Activated CD4-positive, CD25-positive, alpha-beta regulatory T cell (primary cell): ENCODE data around the gene TOR1A.

ENCODE experiments used
- DNase-seq, 4 experiments: peaks; one replicate each; lab custom pipeline; 2025; lab: John Stamatoyannopoulos, UW

TOR1A gene, protein sequence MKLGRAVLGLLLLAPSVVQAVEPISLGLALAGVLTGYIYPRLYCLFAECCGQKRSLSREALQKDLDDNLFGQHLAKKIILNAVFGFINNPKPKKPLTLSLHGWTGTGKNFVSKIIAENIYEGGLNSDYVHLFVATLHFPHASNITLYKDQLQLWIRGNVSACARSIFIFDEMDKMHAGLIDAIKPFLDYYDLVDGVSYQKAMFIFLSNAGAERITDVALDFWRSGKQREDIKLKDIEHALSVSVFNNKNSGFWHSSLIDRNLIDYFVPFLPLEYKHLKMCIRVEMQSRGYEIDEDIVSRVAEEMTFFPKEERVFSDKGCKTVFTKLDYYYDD

GRCh38 chr9:129823935-129824601 is at the start of gene TOR1A:
TSS of gene TOR1A (minus strand) at chr9:129824136. CDS start at chr9:129824085, 51 bp downstream.
- DNase-seq: peak; percentile 80 to 86 (median 83)

DNA sequence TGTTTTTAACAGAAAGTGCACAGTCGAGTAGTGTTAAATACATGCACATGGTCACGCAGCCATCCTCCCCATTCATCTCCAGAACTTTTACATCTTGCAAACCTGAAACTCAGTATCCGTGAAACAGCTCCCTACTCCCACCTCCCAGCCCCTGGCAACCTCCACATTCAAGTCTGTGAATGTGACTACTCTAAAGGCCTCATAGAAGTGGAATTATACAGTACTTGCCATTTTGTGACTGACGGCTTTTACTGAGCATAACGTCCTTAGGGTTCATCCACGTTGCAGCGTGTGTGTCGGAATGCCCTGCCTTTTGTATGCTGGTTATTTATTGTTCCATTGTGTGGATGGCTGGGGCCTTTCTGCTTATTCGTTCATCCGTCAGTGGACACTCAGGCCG is 47.1 kb upstream of the TOR1A start:
- no peak for DNase-seq

GRCh38 chr9:129869585-129870501 is 45.9 kb upstream of the TOR1A start:
- DNase-seq: no peak

DNA sequence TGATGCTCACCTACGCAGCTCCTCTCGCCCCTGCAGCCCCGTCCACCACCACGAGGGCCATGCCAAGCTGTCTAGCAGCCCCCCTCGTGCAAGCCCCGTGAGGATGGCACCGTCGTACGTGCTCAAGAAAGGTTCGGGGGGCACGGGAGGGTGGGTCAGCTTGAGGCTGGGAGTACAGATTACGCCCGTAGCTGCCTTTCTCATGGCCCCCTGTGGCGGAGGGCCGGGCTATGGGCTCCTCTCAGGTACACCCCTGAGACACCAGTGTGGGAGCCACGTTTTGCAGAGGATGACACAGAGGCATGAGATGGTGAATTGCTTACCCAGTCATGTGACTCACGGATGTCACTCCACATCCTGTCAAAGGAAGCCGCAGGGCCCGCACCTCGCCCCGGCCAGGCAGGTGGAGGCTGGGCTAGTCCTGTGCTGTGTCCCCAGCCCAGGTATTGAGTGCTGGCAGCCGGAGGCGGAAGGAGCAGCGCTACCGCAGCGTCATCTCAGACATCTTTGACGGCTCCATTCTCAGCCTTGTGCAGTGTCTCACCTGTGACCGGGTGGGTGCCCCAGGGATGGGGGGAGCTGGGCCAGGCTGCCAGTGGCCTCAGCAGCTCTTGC is 45.0 kb upstream of the TOR1A start:
- peak; percentile 61 to 87 (median 78) for DNase-seq

GRCh38 chr9:129868023-129868871 is 44.3 kb upstream of the TOR1A start:
- DNase-seq: no peak

- no peak for DNase-seq
Observed at GRCh38 chr9:129867136-129868022, 43.4 kb upstream of the TOR1A start.

DNA sequence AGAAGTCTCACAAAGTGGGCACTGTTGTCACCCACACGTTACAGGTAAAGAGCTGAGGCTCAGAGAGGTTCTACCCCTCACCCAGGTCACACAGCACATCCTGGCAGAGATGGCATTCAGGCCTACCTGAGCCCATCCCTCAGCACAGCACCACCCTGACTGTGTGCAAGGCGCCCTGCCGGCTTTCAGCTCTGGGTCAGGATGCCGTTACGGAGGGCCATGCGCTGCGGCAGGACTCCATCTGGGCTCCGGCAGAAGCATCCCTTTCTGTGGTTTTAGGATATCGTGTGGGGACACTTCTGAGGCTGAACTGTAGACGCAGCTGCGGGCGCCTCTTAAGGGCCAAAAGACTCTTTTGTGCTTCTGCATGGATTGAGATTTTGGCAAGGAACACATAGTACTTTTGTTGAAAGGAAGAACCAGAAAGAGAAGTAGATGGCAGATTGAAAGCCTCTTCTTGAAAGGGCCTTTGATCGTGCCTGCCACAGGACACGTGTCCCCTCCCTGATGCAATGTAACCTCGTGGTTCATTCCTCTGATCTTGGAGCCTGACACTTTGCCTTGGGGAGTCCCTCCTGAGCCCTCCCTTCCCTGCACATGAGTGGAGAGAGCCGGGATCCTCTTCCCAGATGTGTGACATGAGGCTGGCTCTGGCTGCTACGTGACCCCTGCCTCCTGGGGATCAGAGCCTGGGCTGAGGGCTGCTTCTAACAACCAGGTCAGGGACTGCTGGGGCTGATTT is 42.6 kb upstream of the TOR1A start:
- peak in 1 of 4 experiments; percentile 18 for DNase-seq

DNA sequence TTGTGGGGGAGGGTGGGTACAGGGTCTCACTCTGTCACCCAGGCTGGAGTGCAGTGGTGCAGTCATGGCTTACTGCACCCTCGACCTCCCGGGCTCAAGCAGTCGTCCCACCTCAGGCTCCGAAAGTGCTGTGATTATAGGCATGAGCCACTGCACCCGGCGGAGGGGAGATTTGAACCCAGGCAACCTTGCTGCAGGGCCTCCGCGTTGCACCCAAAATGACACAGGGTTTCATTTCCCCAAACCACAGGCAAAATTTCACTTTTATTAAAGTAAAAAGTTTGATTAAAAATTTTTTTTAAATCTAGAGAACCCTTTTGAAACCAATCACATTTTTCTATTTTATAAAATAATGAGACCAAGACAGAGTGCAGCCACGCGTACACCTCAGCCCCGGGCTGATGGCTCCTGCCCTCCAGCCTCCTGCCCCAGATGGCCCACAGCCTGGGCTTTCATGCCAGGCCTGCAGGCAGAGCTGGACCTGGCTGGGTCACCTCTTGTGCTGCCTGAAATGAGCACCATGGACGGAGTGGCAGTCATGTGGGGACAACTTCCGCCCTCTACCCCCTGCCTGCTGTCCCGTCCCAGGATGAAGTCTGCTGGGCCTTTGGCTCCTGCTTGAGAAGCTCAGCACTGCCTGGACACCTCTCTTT is 41.9 kb upstream of the TOR1A start:
- DNase-seq: no peak

DNA sequence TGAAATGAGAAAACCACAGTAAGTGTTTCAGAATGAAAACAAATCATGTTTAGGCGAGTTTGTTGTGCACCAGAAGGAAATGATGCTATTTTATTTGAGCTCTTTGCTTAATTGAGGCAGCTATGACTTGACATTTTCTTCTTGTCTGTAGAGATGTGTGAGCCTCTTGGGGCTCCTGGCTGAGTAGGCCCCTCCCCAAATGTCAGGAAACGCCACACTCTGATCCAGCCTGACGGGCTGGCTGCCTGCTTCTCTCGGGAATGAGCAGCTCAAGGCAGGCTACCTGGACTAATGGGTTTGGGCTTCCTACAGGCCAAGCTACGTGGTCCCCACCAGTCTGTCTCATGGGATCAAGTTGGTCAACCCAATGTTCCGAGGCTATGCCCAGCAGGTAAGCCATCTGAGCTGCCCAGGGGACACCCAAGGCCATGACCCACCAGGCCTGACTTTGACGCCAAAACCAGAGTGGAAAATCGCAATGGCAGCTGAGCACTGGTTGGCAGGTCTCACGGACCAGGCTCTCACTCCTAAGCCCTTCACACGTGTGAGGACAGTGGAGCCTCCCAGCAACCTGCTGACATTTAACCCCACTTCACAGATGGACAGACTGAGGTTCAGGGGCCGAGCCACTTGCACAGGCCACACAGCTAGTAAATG is 41.2 kb upstream of the TOR1A start:
- DNase-seq: no peak

- DNase-seq: peak; percentile 31 to 50 (median 42)
Observed at GRCh38 chr9:129863059-129863690, 39.2 kb upstream of the TOR1A start.

DNA sequence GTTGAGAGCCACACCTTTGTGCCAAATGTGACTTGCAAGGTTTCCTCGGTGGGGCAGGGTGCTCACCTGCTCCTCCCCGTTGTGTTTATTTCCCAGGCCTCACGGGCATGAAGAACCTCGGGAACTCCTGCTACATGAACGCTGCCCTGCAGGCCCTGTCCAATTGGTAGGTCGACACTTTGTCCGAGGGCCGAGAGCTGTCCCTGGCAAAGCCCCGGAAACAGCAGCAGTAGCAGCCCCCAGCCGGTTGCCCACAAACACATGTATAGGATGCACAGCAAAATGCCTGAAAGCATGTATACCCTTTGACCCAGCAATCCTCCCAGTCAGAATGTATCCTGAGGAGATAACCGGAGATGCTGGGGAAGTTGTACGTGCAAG is 37.5 kb upstream of the TOR1A start:
- DNase-seq: no peak

DNA sequence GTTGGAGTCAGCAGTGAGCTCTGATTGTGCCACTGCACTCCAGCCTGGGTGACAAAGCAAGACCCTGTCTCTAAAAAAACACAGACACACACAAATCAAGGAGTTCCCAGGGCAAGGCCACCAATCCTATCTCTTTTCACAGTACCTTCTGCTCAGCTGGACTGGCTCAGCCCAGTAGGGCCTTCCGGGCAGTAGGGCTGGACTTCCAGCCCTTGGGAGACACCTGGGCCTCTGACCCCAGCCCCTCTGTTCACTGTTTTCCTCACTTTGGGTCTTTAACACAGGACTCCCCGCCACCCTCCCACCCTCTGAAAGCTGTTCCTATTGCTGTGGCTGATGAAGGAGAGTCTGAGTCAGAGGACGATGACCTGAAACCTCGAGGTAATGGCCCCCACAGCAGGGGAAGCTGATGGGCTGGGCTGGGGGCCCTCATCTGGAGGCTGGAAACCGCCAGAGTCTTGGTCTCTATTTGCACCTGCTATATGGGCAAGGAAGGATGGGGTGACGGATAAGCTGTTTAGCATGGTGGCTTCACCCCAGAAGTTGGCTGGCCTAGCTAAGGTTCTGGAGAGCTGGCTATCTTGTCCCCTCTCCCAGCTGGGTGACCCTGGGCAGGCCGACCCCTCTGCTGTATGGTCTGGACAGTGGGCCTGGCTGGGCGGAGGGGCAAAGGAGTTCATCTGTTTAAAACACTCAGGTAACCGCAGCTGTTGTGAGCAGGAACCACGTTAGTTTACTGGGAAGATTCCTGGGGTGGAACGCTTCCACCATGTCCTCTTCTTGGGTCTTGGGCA is 36.9 kb upstream of the TOR1A start:
- no peak for DNase-seq

GRCh38 chr9:129858167-129858962 is 34.4 kb upstream of the TOR1A start:
- DNase-seq: no peak

- DNase-seq: no peak
Observed at GRCh38 chr9:129857207-129857606, 33.3 kb upstream of the TOR1A start.

DNA sequence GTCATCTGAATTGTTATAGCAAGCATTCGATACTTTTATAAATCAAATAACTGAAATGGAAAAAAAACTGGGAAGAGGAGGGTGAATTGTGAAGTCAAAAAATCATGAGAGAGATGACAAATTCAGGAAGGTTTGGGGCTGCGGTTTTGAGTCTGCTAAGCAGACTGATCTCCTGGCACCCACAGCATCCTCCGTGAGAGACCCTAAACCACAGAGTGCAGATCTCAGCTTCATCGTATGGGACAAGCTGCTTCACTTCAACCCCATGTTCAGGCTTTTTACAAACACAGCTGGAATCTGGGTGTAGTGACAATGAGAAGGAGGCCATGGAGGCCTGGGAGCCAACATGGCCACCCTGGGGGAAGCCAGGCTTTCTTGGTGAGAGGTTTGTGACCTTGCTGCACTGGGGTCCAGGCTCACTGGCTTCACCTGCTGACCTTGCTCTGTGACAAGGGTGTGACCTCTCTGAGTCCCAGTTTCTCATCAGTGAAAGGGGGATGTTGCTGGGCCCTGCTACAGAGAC is 30.7 kb upstream of the TOR1A start:
- DNase-seq: no peak

GRCh38 chr9:129853614-129854013 is 29.7 kb upstream of the TOR1A start:
- DNase-seq: no peak
